BE2C (cell line): ENCODE data around the gene MRFAP1L1.

Source experiments
- DNase-seq: peaks from one replicate; pipeline ENCODE4 v3.0.0-alpha.2; 2020
- H3K27me3 ChIP-seq: fragments of 250-450 bp; sonication (Bioruptor Pico); 2 replicates; pipeline ENCODE4 v1.5.1; 2020; ENCODE audit warnings: mild to moderate bottlenecking
- H3K36me3 ChIP-seq: fragments of 250-450 bp; sonication (Bioruptor Pico); 2 replicates; pipeline ENCODE4 v1.5.1; 2020; ENCODE audit warnings: mild to moderate bottlenecking
- H3K4me1 ChIP-seq: fragments of 250-450 bp; sonication (Bioruptor Pico); 2 replicates; pipeline ENCODE4 v1.5.1; 2020
- H3K4me3 ChIP-seq: 2 replicates; pipeline ENCODE4 v1.5.1; 2011; ENCODE audit warnings: low read depth, low read length
- H3K9me3 ChIP-seq: fragments of 250-450 bp; sonication (Bioruptor Pico); 2 replicates; pipeline ENCODE4 v1.5.1; 2020
- CTCF ChIP-seq: IDR thresholded peaks from 2 replicates; pipeline ENCODE4 v1.5.1; 2012; ENCODE audit warnings: mild to moderate bottlenecking, low read depth, low read length

Gene MRFAP1L1

GRCh38 chr4:6697131-6697530 lies 12.5 kb downstream of the MRFAP1L1 start:
- peaks cover 20% of the 10 kb centered on the region for H3K4me1 ChIP-seq
- no peak overlapping the region for H3K4me3 ChIP-seq
- H3K9me3 ChIP-seq: no peaks in the 10 kb centered on the region
- no peak for TF ChIP-seq CTCF
- H3K27me3 ChIP-seq: no peaks in the 10 kb centered on the region
- peaks cover 7% of the 10 kb centered on the region for H3K36me3 ChIP-seq
- no peak for DNase-seq

DNA sequence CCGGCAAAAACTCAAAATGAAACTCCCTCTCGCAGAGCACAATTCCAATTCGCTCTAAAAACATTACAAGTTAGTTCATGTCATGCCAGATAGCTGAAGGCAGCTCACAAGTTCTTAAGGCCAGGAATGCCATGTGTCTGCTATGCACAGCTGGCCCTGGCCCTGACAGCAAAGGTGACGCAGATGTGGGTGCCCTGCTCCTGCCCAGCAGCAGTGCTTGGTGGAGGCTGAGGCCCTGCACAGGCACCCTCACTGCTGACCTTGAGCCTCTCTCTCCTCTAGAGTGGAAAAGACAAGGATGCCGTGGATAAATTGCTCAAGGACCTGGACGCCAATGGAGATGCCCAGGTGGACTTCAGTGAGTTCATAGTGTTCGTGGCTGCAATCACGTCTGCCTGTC lies 13.1 kb downstream of the MRFAP1L1 start:
- no peaks in the 10 kb centered on the region for H3K9me3 ChIP-seq
- H3K27me3 ChIP-seq: no peaks in the 10 kb centered on the region
- no peak overlapping the region for H3K4me3 ChIP-seq
- no peak for TF ChIP-seq CTCF
- peaks cover 5% of the 10 kb centered on the region for H3K36me3 ChIP-seq
- DNase-seq: no peak
- peaks cover 20% of the 10 kb centered on the region for H3K4me1 ChIP-seq

DNA sequence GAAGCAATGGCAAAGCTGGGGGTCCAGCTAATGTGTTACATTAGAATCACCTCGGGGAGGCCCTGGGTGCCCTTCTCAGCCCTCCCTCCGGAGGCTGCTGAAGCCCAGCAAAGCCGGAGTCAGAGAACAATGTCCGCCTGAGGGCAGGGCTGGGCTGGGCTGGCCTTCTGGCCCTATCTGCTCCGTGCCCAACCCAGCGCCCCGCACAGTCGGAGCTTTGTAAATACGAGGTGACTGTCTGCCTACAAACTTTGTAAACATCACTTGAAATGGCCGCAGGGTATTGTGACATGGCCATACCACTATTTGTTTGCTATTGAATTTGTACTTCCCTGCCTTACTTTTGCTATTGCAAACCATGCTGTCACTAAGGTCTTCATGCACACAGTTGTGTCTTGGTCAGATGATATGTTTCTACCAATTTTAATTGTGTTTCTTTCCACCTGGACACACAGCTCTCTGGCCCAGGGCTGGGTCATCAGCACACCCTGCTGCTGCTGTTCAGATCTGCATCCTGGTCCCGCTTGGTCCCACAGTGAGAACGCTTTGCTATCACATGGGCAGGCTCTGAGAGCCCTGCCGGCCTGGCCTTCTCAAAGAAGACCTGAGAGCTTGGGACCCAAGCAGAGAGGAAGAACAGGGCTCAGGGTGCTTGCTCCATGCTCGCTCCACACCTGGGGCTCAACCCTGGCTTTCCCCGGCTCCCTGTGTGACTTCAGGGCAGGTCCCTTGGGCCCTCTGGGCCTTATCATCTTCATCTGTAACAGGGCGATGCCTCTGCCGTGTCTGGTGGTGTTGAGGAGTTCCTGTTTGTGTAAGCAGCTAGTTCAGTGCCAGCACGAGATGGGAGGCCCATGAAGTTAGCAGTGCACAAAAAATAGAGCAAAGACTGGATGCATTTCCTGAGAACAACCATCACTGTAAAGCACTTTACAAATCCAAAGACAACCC lies 13.7 kb downstream of the MRFAP1L1 start:
- Histone ChIP-seq H3K4me1 (peaks cover 20% of the 10 kb centered on the region), H3K27me3 (no peaks in the 10 kb centered on the region), H3K4me3 (no peak overlapping the region), H3K36me3 (no peaks in the 10 kb centered on the region; the same call in 1 of the 2 replicates), H3K9me3 (no peaks in the 10 kb centered on the region)
- peak; percentile 53 for DNase-seq
- peak; percentile 25; the same call in 1 of the 2 replicates for TF ChIP-seq CTCF

- no peak overlapping the region for H3K4me3 ChIP-seq
- no peaks in the 10 kb centered on the region for H3K9me3 ChIP-seq
- DNase-seq: peak; percentile 77
- peaks cover 23% of the 10 kb centered on the region for H3K4me1 ChIP-seq
- no peak for TF ChIP-seq CTCF
- no peaks in the 10 kb centered on the region for H3K27me3 ChIP-seq
- no peaks in the 10 kb centered on the region; the same call in 1 of the 2 replicates for H3K36me3 ChIP-seq
Observed at GRCh38 chr4:6694177-6694901, 15.3 kb downstream of the MRFAP1L1 start.

- Histone ChIP-seq H3K4me1 (peaks cover 31% of the 10 kb centered on the region), H3K4me3 (no peak within 1 kb of the TSS), H3K36me3 (no peaks in the 10 kb centered on the region; the same call in 1 of the 2 replicates), H3K9me3 (no peaks in the 10 kb centered on the region), H3K27me3 (no peaks in the 10 kb centered on the region)
- no peak for TF ChIP-seq CTCF
- no peak for DNase-seq
Observed at GRCh38 chr4:6693231-6694176, 16.2 kb downstream of the MRFAP1L1 start, which contains the start of gene S100P. Gene S100P, plus strand, starts transcription at chr4:6693878. Its CDS starts 55 bp downstream, at chr4:6693933.
